ENCODE measurements around the gene DMC1.

- TF ChIP-seq CSDC2 (CRISPR knock-in tag; IDR thresholded peaks at IDR 0.05), result no peak
- TF ChIP-seq ZNF70 (CRISPR knock-in tag; IDR thresholded peaks at IDR 0.05), result no peak
- no peak for TF ChIP-seq RARB (CRISPR knock-in tag; IDR thresholded peaks at IDR 0.05)
- TF ChIP-seq ZNF565 (CRISPR knock-in tag; conservative IDR thresholded peaks at IDR 0.05; ENCODE audit: low read depth), result no peak
Observed at GRCh38 chr22:38494498-38494897, 75.5 kb downstream of the DMC1 start.
